HG02943 (cell line): ENCODE results near the gene PDE3A.

Experiments
- ATAC-seq: cut with Tn5 transposase; IDR thresholded peaks from one replicate; pipeline ENCODE4 v1.9.1; 2021; ENCODE audit warnings: mild to moderate bottlenecking, low read depth, moderate library complexity; ENCODE audit not compliant: unreplicated experiment

PDE3A gene

GRCh38 chr12:20487519-20487918 is 119.2 kb downstream of the PDE3A start:
- ATAC-seq, result no peak

GRCh38 chr12:20489645-20490044 is 121.3 kb downstream of the PDE3A start:
- no peak for ATAC-seq

- no peak for ATAC-seq
Measured at GRCh38 chr12:20490213-20490612, 121.9 kb downstream of the PDE3A start.

- no peak for ATAC-seq
Measured at GRCh38 chr12:20491290-20491689, 123.0 kb downstream of the PDE3A start.

GRCh38 chr12:20492251-20492760 is 124.0 kb downstream of the PDE3A start:
- ATAC-seq, result no peak

- ATAC-seq, result no peak
Measured at GRCh38 chr12:20493934-20494333, 125.6 kb downstream of the PDE3A start.

GRCh38 chr12:20494851-20495250 is 126.5 kb downstream of the PDE3A start:
- no peak for ATAC-seq

- no peak for ATAC-seq
Measured at GRCh38 chr12:20495997-20496396, 127.7 kb downstream of the PDE3A start.

GRCh38 chr12:20497707-20498106 is 129.4 kb downstream of the PDE3A start:
- no peak for ATAC-seq

- no peak for ATAC-seq
Measured at GRCh38 chr12:20501958-20502357, 133.6 kb downstream of the PDE3A start.

- no peak for ATAC-seq
Measured at GRCh38 chr12:20503858-20504257, 135.5 kb downstream of the PDE3A start.

GRCh38 chr12:20505056-20505455 is 136.7 kb downstream of the PDE3A start:
- no peak for ATAC-seq

- ATAC-seq, result no peak
Measured at GRCh38 chr12:20507056-20507455, 138.7 kb downstream of the PDE3A start.

- no peak for ATAC-seq
Measured at GRCh38 chr12:20507711-20508110, 139.4 kb downstream of the PDE3A start.

- no peak for ATAC-seq
Measured at GRCh38 chr12:20508359-20508758, 140.0 kb downstream of the PDE3A start.

GRCh38 chr12:20508962-20509361 is 140.6 kb downstream of the PDE3A start:
- no peak for ATAC-seq

GRCh38 chr12:20510811-20511210 is 142.5 kb downstream of the PDE3A start:
- ATAC-seq, result no peak

GRCh38 chr12:20513189-20513588 is 144.9 kb downstream of the PDE3A start:
- no peak for ATAC-seq

- ATAC-seq, result no peak
Measured at GRCh38 chr12:20514598-20514997, 146.3 kb downstream of the PDE3A start.

- ATAC-seq, result no peak
Measured at GRCh38 chr12:20520532-20520931, 152.2 kb downstream of the PDE3A start.

- no peak for ATAC-seq
Measured at GRCh38 chr12:20523658-20524057, 155.3 kb downstream of the PDE3A start.

GRCh38 chr12:20524113-20524512 is 155.8 kb downstream of the PDE3A start:
- ATAC-seq, result no peak

- ATAC-seq, result no peak
Measured at GRCh38 chr12:20525064-20525610, 156.8 kb downstream of the PDE3A start.
